Fibroblast of skin of scalp (primary cell): Measurements from ENCODE around the gene PPP1R12A.
"Not testable (repeated sequence)": the region's sequence is repeated elsewhere in the genome, so short reads cannot be mapped to it uniquely, and the experiment has no call there.

Experiments
- DNase-seq: peaks from one replicate; pipeline ENCODE4 v3.0.0-alpha.2; 2013

PPP1R12A gene

DNA sequence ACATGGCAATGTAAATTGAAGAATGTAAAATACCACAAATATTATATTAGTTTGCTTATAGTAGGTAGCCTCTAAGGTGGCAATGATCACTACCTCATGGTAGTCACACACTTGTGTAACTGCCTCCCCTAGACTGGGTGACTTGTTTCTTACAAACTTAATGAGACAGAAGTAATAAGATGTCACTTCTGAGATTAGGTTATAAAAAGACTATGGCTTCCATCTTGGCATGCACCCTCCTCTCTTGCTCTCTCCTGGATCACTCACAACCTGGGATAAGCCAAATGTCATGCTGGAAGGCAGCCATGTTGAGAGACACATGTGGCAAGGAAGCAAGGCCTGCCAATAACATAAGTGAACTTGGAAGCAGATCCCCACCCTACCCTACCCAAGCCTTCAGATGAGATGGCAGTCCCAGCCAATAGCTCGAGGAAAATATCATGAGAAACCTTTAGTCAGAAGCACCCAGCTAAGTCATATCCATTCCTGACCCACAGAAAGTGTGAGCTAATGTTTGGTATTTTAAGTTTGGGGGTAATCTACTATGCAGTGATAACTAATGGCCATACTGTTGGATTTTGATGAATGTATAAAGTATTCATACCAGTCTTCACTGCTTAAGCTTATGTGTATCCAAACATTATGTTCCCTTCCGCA, 43.3 kb downstream of the PPP1R12A start:
- no peak for DNase-seq

DNA sequence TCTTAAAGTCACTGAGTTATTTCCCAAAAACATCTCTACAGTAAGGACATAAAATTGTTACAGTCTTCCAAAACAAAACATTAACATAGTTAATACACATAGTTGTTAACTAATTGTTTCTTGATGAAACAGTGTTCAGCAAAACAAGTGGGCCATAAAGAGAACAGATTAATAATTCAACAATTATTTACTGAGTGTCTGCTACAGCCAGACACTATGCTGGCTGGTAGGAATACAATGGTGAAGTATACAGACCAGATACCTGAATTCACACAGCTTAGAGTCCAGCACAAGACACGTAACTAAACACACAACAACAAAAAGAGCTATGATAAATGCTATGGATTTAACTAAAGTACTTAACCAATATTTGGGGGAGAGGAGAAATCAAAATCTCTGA, 47.0 kb downstream of the PPP1R12A start:
- no peak for DNase-seq

DNA sequence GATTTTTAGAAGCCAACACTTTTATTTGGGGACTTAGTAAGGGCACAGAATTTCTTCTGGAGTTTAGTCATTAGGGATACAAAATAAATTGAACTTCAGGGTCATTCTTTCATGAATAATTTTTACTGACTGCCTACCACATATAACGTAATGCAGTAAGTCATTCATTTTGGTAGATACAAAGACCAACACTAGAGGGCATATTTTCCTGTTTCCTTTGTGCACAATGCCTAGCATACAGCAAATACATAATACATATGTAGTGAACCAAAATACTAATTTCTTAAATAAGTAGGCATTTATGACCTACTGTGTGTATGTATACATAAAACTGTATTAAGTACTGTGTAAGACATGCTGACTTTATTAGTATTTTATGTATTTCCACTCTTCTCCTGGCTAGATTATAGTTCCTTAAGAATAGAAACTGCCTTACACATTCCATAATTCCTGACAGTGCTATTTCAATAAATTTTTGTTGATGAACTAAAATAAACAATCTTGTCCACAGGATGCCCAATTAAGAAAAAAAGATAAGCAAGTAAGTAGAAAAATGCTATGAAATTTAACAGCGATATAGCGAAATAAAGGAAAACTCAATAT, 47.9 kb downstream of the PPP1R12A start:
- DNase-seq, result peak; percentile 63

DNA sequence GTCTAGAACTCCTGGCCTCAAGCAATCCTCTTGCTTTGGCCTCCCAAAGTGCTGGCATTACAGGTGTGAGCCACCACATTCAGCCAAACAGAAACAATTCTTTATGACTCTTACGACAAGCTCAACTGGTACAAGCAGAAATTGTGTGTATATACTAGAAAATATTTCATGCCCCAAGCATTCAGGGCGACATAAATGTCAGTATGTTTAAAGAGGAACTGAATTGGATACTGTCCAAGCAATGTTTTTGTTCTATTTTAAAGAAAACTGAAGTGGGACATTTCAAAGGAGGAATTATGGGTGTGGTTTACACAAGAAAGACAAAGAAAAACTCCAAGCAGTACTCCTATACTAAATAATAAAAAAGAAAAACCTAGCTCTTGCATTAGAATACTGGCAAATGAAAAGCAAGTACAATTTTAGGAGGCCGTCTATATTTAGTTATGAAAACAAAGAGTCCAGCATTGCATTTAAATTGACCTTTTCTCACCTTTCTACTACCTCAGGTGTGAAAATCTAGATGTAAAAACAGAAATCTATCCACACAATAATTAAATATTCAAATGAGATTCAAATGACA, 48.9 kb downstream of the PPP1R12A start:
- DNase-seq, result peak; percentile 21

DNA sequence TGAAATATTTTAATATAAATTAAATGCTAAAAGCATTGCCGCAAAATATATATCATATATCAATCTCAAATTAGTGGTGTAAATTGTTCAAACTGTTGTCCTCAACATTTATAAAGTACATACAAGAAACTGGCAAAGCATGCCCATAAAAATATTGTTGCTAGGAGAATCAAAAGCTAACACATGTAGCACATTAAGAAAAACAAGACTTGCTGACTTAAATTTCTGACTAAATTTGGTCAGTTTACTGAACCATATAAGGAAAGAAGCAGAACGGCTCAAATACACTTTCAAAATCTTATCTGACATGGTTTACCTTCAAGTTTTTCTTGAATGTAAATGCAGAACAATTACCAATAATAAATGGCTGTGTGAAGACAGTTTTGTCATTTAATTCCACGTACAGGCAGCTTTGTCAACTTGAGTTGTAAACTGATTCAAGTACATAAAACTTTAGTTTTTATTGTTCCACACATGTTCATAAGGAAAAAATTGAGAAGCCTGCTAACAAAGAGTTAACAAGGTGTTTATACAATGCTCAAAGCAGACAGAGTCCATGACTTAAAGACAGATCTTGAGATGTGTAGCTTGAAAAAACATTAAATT, 50.4 kb downstream of the PPP1R12A start:
- peak; percentile 22 for DNase-seq

DNA sequence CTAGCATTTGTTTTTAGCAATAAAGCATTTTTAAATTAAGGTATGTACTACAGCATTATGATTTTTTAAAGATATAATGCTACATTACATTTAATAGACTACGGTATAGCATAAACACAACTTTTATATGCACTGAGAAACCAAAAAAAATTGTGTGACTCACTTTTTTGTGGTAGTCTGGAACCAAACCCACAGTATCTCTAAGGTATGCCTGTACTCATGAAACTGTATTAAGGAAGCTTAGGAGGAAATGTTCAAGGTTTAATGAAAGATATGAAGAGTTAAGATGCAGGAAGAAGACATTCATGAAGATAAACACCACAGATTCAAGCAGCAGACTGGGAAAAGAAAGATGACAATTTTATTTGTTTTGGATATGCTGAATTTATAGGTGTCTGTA, 51.7 kb downstream of the PPP1R12A start:
- DNase-seq, result peak; percentile 48

DNA sequence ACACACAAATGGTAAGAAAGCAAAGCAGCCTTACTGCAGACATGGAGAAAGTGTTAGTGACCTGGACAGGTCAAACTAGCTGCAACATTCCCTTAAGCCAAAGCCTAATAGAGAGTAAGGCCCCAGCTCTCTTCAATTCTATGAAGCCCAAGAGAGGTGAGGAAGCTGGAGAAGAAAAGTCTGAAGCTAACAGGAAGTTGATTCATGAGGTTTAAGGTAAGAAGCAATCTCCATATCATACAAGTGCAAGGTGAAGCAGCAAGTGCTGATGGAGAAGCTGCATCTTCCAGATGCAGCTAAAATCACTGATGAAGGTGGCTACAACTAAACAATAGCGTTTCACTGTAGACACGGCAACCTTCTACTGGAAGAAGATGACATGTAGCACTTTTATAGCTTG, 53.5 kb downstream of the PPP1R12A start:
- no peak for DNase-seq

DNA sequence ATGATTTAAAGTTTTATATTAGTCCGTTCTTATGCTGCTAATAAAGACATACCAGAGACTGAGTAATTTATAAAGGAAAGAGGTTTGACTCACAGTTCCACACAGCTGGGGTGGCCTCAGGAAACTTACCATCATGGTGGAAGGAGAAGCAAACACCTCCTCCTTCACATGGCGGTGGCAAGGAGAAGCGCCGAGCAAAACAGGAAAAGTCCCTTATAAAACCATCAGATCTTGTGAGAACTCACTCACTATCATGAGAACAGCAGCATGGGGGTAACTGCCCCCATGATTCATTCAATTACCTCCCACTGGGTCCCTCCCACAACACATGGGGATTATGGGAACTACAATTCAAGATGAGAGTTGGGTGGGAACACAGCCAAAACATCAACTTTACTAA, 56.4 kb downstream of the PPP1R12A start:
- not testable (repeated sequence) for DNase-seq

DNA sequence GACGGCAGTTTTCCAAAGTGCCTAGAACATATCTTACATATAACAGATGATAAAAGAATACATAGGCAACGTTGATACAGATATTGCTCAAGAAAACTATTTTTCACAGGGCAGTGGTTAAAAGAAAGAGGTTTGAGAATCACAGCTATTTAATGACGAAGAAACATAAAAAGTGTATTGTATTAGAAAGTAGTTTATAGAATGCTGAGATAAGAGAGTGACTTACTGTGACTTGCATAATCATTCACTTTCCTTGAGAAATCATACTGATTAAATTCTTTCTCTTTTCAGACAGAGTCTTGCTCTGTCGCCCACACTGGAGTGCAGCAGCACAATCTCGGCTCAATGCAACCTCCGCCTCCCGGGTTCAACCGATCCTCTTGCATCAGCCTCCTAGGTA, 57.7 kb downstream of the PPP1R12A start:
- no peak for DNase-seq

DNA sequence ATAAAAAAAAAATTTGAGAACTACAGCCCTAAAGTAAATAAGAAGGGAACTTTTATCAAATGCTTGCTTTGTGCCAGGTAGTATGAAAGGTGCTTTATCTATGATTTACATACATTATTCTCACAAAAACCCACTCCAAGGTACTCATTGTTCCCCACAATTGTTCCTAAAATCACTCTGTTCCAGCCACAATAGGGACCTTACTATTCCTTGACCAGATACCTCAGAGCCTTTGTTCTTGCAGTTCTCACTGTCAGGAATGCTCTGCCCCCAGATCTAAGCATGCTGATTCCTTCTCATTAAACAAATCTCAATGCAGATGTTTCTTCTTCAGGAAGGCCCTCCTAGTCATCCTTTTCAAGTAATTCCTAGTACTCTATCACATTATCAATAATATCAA, 60.2 kb downstream of the PPP1R12A start:
- DNase-seq, result no peak

DNA sequence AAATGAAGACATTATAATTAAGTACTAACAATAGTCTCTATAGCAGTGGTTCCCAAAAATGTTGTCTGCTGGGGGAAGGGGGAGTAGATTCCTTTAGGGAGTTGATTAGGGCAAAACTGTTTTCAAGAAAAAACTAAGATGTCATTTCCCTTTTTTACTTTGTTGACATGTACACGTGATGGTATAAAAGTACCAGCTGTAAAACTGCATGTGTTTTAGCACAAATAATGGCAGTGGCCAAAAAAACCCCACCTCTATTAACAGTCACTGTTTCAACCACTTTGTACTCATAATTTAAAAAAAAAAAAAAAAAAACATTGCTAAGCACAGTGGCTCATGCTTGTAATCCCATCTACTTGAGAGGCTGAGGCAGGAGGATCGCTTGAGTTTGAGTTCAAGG, 61.7 kb downstream of the PPP1R12A start:
- no peak for DNase-seq

DNA sequence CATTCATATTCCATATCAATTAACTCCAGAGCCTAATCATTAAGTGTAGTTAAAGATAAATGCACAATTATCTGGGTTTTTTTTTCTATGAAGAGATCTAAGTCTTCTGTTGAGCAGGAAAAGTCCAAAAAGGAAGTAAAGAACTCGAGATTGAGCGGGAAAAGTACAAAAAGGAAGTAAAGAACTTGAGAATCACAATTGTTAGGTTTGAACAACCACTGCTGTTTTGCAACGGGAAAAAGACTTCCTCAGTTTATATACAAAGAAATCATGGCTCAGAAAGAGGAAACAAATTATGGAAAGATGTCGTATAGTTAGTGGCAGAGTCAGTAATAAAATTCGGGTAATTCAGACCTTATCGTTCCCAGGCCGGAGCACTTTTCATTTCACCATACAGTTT, 63.3 kb downstream of the PPP1R12A start:
- DNase-seq, result no peak

DNA sequence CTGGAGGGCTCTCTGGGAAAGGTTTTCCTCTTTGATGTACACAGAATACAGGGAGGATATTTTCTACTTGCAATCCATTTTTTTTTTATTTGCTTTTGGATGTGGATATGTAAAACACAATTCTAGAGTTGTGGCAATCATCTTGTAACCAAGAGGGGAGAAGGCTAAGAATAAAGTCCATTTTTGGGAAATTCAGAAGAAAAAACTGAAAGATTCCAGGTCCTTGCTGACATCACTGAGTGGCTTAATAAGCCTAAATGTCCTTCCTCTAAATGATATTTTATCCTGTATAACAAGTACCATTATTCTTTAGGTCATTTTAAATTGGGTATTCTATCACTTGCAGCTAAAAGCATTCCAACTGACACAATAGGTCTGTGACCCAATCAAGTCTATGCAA, 64.0 kb downstream of the PPP1R12A start:
- no peak for DNase-seq

DNA sequence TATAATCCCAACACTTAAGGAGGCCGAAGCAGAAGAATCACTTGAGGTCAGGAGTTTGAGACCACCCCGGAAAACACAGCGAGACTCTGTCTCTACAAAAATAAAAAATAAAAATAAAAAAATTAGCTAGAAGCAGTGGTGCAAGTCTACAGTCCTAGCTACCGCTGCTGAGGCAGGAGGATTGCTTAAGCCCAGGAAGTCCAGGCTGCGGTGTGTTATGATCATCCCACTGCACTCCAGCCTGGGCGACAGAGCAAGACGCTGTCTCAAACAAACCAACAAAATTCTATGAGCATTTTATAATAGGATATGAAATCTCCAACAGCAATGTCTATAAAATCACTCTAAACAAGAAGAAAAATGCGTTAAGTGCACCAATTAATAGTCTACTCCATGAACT, 75.3 kb downstream of the PPP1R12A start:
- DNase-seq, result no peak

DNA sequence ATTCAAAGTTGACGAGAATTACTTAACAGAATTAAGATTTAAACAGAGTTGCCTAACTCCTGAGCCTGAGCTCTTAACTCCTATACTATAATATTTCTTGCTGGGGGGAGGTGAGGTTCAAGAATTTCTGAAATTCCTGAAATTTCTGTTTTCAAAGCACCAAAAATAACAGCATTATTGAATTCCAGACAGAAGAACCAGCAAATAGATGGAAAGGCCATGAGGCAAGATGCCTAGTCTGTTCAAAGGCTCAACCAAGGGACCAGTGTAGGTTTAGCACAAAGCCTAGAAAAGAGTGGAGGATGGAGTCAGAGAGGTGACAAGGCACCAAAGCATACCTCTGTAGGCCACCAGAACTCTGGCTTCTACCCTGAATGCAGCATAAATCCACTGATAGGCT, 76.4 kb downstream of the PPP1R12A start:
- peak; percentile 69 for DNase-seq

DNA sequence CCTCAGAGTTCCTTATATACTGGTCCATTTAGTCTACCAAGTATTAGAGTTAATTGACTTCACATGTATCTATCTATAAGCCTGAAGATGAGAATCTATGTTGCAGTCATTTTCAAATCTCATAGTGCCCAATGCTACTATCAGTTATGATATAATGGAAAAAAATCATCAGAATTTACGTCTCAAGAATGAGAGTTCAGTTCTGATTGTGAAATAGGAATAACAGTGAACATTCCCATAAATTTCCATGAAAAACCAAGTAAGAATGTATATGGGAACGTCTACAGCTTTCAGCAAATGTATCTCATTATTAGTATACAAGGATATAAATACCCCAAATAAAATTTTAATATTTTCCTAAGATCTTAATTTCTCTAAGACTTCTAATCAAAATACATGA, 77.2 kb downstream of the PPP1R12A start:
- peak; percentile 40 for DNase-seq

DNA sequence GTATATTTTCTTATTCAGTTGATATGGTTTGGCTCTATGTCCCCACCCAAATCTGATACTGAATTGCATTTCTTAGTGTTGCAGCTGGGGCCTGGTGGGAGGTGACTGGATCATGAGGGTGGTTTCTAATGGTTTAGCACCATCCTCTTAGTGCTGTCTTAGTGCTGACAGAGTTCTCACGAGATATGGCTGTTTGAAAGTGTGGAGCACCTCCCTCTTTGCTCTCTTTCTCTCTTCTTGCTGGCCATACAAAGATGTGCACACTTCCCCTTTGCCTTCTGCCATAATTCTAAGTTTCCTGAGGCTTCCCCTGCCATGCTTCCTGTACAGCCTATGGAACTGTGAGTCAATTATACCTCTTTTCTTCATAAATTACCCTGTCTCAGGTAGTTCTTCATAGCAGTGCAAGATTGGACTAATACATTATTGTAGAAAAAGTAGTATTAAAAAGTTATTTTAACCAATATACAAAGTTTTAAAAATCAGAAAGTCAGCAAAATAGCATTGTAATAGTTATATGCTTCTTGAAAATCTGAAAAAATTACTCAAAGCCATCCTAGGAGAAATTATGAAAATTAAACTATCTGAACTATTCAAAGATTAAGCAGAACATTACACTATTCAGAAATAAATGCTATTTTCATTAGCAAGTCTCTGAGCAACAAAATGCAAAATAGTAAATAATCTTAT, 84.1 kb downstream of the PPP1R12A start:
- DNase-seq, result no peak

DNA sequence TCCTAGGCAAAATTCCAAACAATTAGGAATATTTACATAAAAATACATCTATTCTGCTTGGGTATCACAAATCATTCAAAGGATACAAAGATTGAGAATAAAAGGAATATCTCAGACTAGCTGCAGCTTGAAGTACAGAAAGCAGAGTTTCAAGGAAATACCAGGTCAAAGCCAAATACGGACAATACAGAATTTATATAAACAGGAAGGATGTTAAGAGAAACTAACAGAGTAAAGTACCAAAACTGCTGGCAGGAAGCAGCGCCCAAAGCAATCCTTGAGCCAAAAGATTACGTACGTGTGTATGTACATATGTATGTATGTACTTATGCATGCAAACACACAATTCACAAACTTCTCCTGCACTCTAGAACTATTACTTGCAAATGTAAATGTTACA, 86.6 kb downstream of the PPP1R12A start:
- DNase-seq, result no peak

DNA sequence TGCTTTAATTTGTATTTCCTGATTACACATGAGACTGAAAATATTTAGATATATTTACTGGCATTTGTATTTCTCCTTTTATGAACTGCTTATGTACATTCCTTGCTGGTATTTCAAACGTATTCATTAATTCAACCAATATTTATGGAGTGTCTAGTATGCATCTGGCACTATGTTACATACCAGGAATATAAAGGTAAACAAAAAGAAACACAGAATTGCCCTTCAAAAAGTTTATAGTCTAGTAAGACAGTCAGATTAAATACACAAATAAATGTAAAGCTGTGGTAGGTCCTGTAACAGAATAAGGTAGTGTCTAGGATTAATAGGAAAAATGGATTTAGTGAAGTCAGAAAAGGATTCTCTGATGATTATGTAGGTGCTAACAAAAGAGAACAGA, 87.5 kb downstream of the PPP1R12A start:
- no peak for DNase-seq

DNA sequence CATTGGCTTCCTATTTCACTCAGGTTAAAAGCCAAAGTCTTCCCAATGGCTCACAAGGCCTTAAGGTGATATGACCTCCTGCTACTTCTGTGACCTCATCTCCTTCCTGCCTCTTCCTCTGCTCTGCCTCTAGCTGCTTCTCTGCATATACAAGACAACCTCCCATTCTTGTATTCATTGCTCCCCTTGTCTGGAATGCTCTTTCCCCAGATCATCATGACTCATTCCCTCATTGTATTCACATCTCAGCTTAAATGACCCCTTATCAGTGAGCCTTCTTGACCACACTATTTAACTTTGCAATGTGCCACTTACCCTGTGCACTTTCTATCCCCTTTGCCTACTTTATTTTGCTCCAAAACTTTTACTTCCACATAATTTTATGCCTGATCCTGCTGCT, 90.2 kb downstream of the PPP1R12A start:
- peak; percentile 73 for DNase-seq

DNA sequence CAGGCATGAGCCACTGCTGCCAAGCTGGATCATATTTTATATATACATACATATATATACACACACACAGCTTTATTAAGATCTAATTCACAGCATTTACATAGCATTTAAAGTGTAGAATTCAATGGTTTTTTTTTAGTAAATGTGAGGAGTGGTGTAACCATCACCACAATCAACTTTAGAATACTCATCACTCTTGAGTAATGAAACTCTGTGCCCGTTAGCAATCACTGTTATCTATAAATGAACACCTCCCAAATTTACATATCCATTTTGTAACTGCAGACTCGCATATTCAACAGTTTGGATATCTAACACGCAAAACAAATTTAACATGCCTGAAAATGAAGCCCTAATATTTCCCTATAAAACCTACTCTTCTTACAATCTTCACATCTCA, 90.9 kb downstream of the PPP1R12A start:
- no peak for DNase-seq

DNA sequence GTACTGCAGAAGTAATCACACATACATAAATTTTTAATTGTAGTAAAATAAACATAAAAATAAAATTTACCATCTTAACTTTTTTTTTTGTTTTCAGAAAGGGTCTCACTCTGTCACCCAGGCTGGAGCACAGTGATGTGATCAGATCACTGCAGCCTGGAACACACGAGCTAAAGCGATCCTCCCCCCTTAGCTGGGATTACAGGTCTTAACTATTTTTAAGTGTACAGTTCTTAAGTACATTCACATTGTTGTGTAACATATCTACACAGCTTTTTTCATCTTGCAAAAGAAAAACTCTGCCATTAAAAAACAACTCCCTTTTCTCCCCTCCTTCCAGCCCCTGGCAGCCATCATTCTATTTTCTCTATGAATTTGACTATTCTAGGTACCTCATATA, 92.3 kb downstream of the PPP1R12A start:
- no peak for DNase-seq

DNA sequence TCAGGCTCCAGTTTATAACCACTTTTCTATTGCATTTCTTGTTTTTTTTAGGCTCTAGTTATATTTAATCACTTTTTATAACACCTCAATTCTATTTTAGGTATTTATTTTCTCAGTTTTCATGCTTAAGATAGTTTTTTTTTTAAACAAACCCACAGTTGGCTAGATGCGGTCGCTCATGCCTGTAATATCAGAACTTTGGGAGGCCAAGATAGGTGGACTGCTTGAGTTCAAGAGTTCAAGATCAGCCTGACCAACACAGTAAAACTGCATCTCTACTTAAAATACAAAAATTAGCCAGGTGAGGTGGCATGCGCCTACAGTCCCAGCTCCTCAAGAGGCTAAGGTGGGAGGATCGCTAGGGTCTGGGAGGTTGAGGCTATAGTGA, 93.0 kb downstream of the PPP1R12A start:
- no peak for DNase-seq
